Stomach smooth muscle (tissue), 2 donors: ENCODE measurements around the gene SH3GL2.
A peak's percentile ranks its signal among the peaks of the same experiment; 100 is the strongest.

ENCODE experiments used
- H3K27ac ChIP-seq: one replicate; pipeline ENCODE4 v1.7.0; 2013; ENCODE audit warnings: mild to moderate bottlenecking, low read length, inconsistent platforms
- H3K27me3 ChIP-seq, 2 donors: one replicate each; pipeline ENCODE4 v1.7.0; 2013; ENCODE audit warnings: low read length in 2 of 2; ENCODE audit not compliant: insufficient read depth in 2 of 2, control insufficient read depth in 1 of 2
- H3K36me3 ChIP-seq, 2 donors: one replicate each; pipeline ENCODE4 v1.7.0; 2013; ENCODE audit warnings: low read length in 2 of 2; ENCODE audit not compliant: control insufficient read depth in 2 of 2, insufficient read depth in 2 of 2
- H3K4me1 ChIP-seq: one replicate; pipeline ENCODE4 v1.7.0; 2013; ENCODE audit warnings: low read length; ENCODE audit not compliant: control insufficient read depth, insufficient read depth
- H3K4me3 ChIP-seq, 2 donors: one replicate each; pipeline ENCODE4 v1.7.0; 2013; ENCODE audit warnings: low read length in 2 of 2
- H3K9ac ChIP-seq, 2 donors: one replicate each; pipeline ENCODE4 v1.7.0; 2013; ENCODE audit warnings: low read length in 2 of 2, mild to moderate bottlenecking in 1 of 2
- H3K9me3 ChIP-seq, 2 donors: one replicate each; pipeline ENCODE4 v1.7.0; 2013; ENCODE audit warnings: low read length in 2 of 2; ENCODE audit not compliant: control insufficient read depth in 2 of 2
- donor health status: healthy.
- donor health status: Pancreatic carcinoma.

The SH3GL2 gene

DNA sequence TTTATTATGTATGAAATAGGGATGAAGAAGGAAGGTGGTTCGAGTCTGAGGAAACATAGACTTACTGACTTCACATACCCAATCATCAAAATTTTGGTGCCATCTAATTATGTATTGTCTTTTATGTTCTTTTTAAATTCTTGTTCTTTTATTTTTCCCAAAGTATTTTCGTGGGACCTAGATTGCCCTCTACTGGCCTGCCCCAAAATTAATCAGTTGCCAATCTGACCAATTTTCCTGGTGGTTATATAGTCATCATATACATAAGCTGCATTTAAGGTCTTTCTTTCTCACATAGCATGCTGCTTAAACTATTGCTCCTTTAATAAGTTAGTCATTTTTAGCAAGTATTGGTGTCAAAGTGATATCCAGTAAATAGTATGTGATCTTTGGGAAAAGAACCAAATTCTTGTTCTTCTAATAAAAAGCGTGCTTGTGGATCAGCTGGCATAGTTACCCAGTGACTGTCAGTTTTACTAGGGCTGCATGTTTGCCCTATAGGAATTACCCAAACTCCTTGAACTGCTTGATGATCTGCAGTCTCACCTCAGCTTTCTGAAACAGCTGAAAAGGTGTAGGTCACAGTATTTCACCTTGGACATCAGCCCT is 223.5 kb downstream of the SH3GL2 start:
- no peaks in the 10 kb centered on the region for H3K27me3 ChIP-seq
- no peak overlapping the region for H3K9ac ChIP-seq

GRCh38 chr9:17807613-17808282 is 228.9 kb downstream of the SH3GL2 start:
- Histone ChIP-seq H3K4me3 (no peak overlapping the region), H3K9me3 (no peaks in the 10 kb centered on the region), H3K27me3 (no peaks in the 10 kb centered on the region), H3K4me1 (peaks cover 6% of the 10 kb centered on the region), H3K9ac (no peak overlapping the region), H3K27ac (no peak overlapping the region), H3K36me3 (no peaks in the 10 kb centered on the region)

More for the DNA sequence above, 223.5 kb downstream of the SH3GL2 start:
- H3K36me3 ChIP-seq, result no peaks in the 10 kb centered on the region
- no peak overlapping the region for H3K27ac ChIP-seq
- H3K4me3 ChIP-seq, result no peak overlapping the region
- no peaks in the 10 kb centered on the region for H3K4me1 ChIP-seq
- no peaks in the 10 kb centered on the region for H3K9me3 ChIP-seq

GRCh38 chr9:17810317-17810716 is 231.5 kb downstream of the SH3GL2 start:
- Histone ChIP-seq H3K36me3 (no peaks in the 10 kb centered on the region), H3K27ac (no peak overlapping the region), H3K4me3 (no peak overlapping the region), H3K27me3 (no peaks in the 10 kb centered on the region), H3K4me1 (peaks cover 6% of the 10 kb centered on the region), H3K9ac (no peak overlapping the region), H3K9me3 (no peaks in the 10 kb centered on the region)

DNA sequence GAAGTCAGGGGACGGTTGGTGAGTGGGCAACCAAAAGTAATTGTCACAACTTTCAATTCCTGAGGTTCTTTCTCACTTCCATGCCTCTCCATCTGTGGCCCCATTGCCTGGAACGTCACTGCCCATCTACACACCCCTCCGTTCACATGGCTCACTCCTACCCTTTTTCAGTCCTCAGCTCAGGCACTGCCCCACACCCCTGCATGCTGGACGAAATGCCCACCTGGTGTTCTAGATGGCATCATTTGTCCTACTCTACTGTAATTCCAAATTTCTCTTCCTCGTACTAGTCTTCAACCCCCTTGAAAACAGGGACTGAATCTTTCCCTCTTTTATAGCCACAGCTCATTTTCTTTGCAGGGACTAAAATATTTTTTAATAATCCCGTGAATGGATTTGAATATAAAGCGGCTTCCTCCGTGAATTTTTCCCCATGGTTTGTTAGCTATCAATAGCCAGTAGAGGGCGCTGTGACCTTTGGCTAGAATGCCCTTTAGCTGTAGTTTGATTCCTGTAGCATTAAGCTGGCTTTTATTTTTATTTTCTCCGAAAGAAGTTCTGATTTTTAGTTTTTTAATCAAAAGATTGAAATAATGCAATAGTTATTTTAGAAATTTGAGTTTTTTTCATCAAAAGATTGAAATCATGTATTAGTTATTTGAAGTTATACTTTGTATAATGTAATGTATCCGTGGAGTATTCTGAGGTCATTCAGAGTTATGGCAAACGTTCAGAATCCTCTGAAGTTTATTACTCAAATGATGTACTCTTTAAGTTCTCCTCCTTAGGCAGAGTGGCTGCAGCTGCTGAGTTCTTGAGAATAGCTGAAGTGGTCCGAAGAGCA is 232.1 kb downstream of the SH3GL2 start:
- H3K36me3 ChIP-seq, result no peaks in the 10 kb centered on the region
- H3K27me3 ChIP-seq, result no peaks in the 10 kb centered on the region
- no peak overlapping the region for H3K27ac ChIP-seq
- peak overlapping the region in 1 of 2 donors; percentile 9 for H3K4me3 ChIP-seq
- H3K4me1 ChIP-seq, result peaks cover 6% of the 10 kb centered on the region
- H3K9ac ChIP-seq, result no peak overlapping the region
- H3K9me3 ChIP-seq, result no peaks in the 10 kb centered on the region

- no peaks in the 10 kb centered on the region for H3K36me3 ChIP-seq
- H3K4me3 ChIP-seq, result no peak overlapping the region
- H3K9me3 ChIP-seq, result no peaks in the 10 kb centered on the region
- H3K9ac ChIP-seq, result no peak overlapping the region
- H3K27me3 ChIP-seq, result no peaks in the 10 kb centered on the region
- peaks cover 6% of the 10 kb centered on the region for H3K4me1 ChIP-seq
- no peak overlapping the region for H3K27ac ChIP-seq
These were observed 234.9 kb downstream of the SH3GL2 start for GRCh38 chr9:17813798-17814197.

DNA sequence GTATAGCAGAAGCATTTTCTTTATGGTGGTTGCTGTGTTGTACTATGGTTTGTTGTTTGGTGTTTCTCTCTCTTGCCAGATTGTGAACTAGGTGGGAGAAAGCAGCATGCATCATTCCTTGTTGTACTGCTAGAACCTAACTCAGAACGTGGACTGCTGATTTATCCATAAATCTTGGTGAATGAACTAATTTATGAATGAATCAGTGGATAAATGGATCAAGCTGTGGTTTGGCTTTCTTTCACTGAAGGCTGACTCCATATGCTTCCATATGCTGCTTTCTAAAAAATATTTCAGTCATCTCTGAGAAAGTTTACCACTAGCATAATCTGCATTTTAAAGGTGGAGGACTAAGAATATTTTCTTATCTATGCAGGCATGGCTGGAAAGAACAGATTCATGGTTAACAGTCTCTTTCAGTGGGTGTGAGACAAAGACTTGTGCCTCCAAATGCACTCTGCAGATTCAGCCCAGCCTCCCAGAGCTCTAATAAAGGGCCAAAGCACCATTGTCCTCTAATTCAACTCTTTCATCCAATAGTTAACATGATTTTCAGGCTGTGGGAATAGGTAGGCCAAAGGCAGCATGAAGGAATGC is 237.7 kb downstream of the SH3GL2 start:
- Histone ChIP-seq H3K27me3 (no peaks in the 10 kb centered on the region), H3K36me3 (no peaks in the 10 kb centered on the region), H3K4me1 (peaks cover 2% of the 10 kb centered on the region), H3K9me3 (no peaks in the 10 kb centered on the region), H3K9ac (no peak overlapping the region), H3K27ac (no peak overlapping the region), H3K4me3 (no peak overlapping the region)

- no peaks in the 10 kb centered on the region for H3K9me3 ChIP-seq
- no peak overlapping the region for H3K4me3 ChIP-seq
- H3K27ac ChIP-seq, result peak overlapping the region; percentile 26
- peaks cover 5% of the 10 kb centered on the region for H3K4me1 ChIP-seq
- H3K9ac ChIP-seq, result no peak overlapping the region
- H3K36me3 ChIP-seq, result no peaks in the 10 kb centered on the region
- no peaks in the 10 kb centered on the region for H3K27me3 ChIP-seq
These were observed 245.3 kb downstream of the SH3GL2 start for GRCh38 chr9:17824191-17824590.

DNA sequence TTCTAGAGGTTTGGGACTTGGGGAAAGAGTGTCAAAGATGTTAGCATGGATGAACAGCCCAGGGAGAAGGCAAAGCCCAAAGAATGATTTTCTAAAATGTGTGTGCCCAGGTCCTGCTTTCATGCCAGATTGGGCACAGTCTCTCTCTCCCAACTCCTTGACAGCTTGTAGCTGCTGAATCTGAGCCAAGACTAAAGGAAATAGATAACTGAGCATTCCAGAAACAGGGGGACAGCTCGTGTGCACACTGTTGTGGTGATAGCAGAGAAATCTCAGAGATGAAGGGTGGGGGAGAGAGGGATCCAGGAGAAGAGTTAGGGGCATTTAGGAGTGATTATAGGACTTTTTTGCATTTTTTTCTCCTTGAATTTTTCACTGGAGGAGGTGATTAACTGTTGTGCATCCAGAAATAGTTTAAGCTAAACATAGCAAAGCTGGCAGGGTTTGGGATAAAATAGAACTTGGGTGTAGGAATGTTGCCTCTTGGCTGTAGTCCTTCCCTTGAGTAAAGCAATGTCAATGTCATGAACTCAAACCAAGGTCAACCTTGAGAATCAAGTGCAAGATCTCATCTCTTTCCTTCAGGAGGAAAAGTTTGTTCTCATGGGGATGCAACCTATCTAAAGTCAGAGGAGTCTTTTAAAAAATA is 245.9 kb downstream of the SH3GL2 start:
- peaks cover 5% of the 10 kb centered on the region for H3K4me1 ChIP-seq
- no peak overlapping the region for H3K9ac ChIP-seq
- H3K27me3 ChIP-seq, result no peaks in the 10 kb centered on the region
- peak overlapping the region in 1 of 2 donors; percentile 54 for H3K4me3 ChIP-seq
- H3K9me3 ChIP-seq, result no peaks in the 10 kb centered on the region
- H3K36me3 ChIP-seq, result no peaks in the 10 kb centered on the region
- peak overlapping the region; percentile 26 for H3K27ac ChIP-seq

- Histone ChIP-seq H3K9me3 (no peaks in the 10 kb centered on the region), H3K4me3 (no peak overlapping the region), H3K27me3 (no peaks in the 10 kb centered on the region), H3K27ac (no peak overlapping the region), H3K36me3 (no peaks in the 10 kb centered on the region), H3K4me1 (peaks cover 5% of the 10 kb centered on the region), H3K9ac (no peak overlapping the region)
These were observed 246.4 kb downstream of the SH3GL2 start for GRCh38 chr9:17825265-17825659.

DNA sequence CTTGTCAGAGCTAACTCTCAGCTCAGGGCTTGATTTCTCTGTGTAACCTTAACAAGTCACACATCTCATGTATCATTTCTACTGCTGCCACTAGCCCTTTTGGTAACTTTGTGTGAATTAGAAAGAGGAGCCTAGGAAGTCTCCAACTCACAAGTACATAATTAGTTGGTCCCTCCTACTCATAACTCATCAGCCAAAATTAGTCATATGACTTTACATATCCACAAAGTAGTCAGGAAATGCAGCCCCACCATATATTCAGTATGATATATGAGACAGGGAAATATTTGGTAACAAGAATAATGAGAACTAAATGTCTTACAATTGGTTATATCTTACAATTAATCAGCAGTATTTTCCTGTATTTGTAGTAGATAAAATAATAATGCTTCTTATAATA is 250.2 kb downstream of the SH3GL2 start:
- Histone ChIP-seq H3K4me1 (peaks cover 5% of the 10 kb centered on the region), H3K4me3 (no peak overlapping the region), H3K36me3 (no peaks in the 10 kb centered on the region), H3K9ac (no peak overlapping the region), H3K27me3 (no peaks in the 10 kb centered on the region), H3K27ac (no peak overlapping the region), H3K9me3 (no peaks in the 10 kb centered on the region)
